ENCODE results near the gene IQCE.

- TF ChIP-seq ZNF8 (CRISPR knock-in tag; IDR thresholded peaks at IDR 0.05): no peak
- no peak for TF ChIP-seq TCF4 (CRISPR knock-in tag; IDR thresholded peaks at IDR 0.05; ENCODE audit: borderline replicate concordance)
- TF ChIP-seq ZFP30 (CRISPR knock-in tag; IDR thresholded peaks at IDR 0.05): no peak
These were observed 71.2 kb downstream of the IQCE start for GRCh38 chr7:2629746-2630681.
